HG02970 (cell line): Measurements from ENCODE around the gene ZNF423.

Experiments
- ATAC-seq: cut with Tn5 transposase; IDR thresholded peaks from one replicate; pipeline ENCODE4 v1.9.1; 2021; ENCODE audit warnings: mild to moderate bottlenecking, moderate library complexity, moderate number of reproducible peaks; ENCODE audit not compliant: unreplicated experiment, low FRiP score

Gene ZNF423

GRCh38 chr16:49757559-49758069 is 98.3 kb downstream of the ZNF423 start:
- ATAC-seq = no peak

- ATAC-seq = no peak
Observed at GRCh38 chr16:49756775-49757558, 98.9 kb downstream of the ZNF423 start.

GRCh38 chr16:49755716-49756505 is 100.0 kb downstream of the ZNF423 start:
- no peak for ATAC-seq

- ATAC-seq = no peak
Observed at GRCh38 chr16:49755313-49755620, 100.6 kb downstream of the ZNF423 start.

GRCh38 chr16:49754495-49755312 is 101.2 kb downstream of the ZNF423 start:
- ATAC-seq = no peak

GRCh38 chr16:49750341-49751000 is 105.4 kb downstream of the ZNF423 start:
- no peak for ATAC-seq

- no peak for ATAC-seq
Observed at GRCh38 chr16:49749816-49750215, 106.1 kb downstream of the ZNF423 start.

- ATAC-seq = no peak
Observed at GRCh38 chr16:49748322-49748721, 107.6 kb downstream of the ZNF423 start.

GRCh38 chr16:49747654-49748053 is 108.3 kb downstream of the ZNF423 start:
- ATAC-seq = no peak

- ATAC-seq = no peak
Observed at GRCh38 chr16:49746545-49746944, 109.4 kb downstream of the ZNF423 start.

GRCh38 chr16:49745311-49745747 is 110.6 kb downstream of the ZNF423 start:
- ATAC-seq = no peak

- ATAC-seq = no peak
Observed at GRCh38 chr16:49744244-49745220, 111.4 kb downstream of the ZNF423 start.

- no peak for ATAC-seq
Observed at GRCh38 chr16:49743658-49744057, 112.3 kb downstream of the ZNF423 start.

GRCh38 chr16:49743203-49743464 is 112.8 kb downstream of the ZNF423 start:
- no peak for ATAC-seq

- ATAC-seq = no peak
Observed at GRCh38 chr16:49742428-49743202, 113.3 kb downstream of the ZNF423 start.

GRCh38 chr16:49740256-49740655 is 115.7 kb downstream of the ZNF423 start:
- no peak for ATAC-seq

- no peak for ATAC-seq
Observed at GRCh38 chr16:49739381-49739780, 116.5 kb downstream of the ZNF423 start.

GRCh38 chr16:49738832-49739231 is 117.1 kb downstream of the ZNF423 start:
- ATAC-seq = no peak

- ATAC-seq = no peak
Observed at GRCh38 chr16:49738001-49738400, 117.9 kb downstream of the ZNF423 start.
